Subcutaneous abdominal adipose tissue (tissue), 5 donors: ENCODE data around the gene ZNF597.

Experiments used
- H3K27ac ChIP-seq: one replicate; pipeline ENCODE4 v1.7.0; 2013; ENCODE audit warnings: low read depth, mild to moderate bottlenecking, inconsistent platforms, low read length, moderate library complexity
- H3K27me3 ChIP-seq, 5 donors: one replicate each; pipeline ENCODE4 v1.7.0; 2013; ENCODE audit warnings: low read length in 5 of 5, inconsistent platforms in 1 of 5; ENCODE audit not compliant: control insufficient read depth in 5 of 5, insufficient read depth in 4 of 5
- H3K36me3 ChIP-seq, 5 donors: one replicate each; pipeline ENCODE4 v1.7.0; 2013; ENCODE audit warnings: low read length in 5 of 5; ENCODE audit not compliant: control insufficient read depth in 5 of 5, insufficient read depth in 5 of 5
- H3K4me1 ChIP-seq, 5 donors: one replicate each; pipeline ENCODE4 v1.7.0; 2013; ENCODE audit warnings: low read length in 5 of 5, mild to moderate bottlenecking in 3 of 5, moderate library complexity in 1 of 5; ENCODE audit not compliant: control insufficient read depth in 5 of 5, insufficient read depth in 5 of 5
- H3K4me3 ChIP-seq, 5 donors: one replicate each; pipeline ENCODE4 v1.7.0; 2013; ENCODE audit warnings: low read length in 5 of 5, low read depth in 1 of 5
- H3K9ac ChIP-seq, 5 donors: one replicate each; pipeline ENCODE4 v1.7.0; 2013; ENCODE audit warnings: low read length in 5 of 5, mild to moderate bottlenecking in 4 of 5, moderate library complexity in 3 of 5
- H3K9me3 ChIP-seq, 5 donors: one replicate each; pipeline ENCODE4 v1.7.0; 2013; ENCODE audit warnings: low read length in 5 of 5; ENCODE audit not compliant: control insufficient read depth in 5 of 5
- donor health status: healthy.
- donor health status: healthy.
- donor health status: healthy.
- donor health status: healthy.
- donor health status: healthy.

ZNF597 gene

GRCh38 chr16:3465911-3466584, 22.7 kb upstream of the ZNF597 start:
- H3K27me3 ChIP-seq, result no peaks in the 10 kb centered on the region
- H3K4me1 ChIP-seq, result peaks cover 0 to 30% (median 18%) of the 10 kb centered on the region in 5 donors
- peaks cover 0 to 26% (median 22%) of the 10 kb centered on the region in 5 donors for H3K36me3 ChIP-seq
- no peak overlapping the region for H3K9ac ChIP-seq
- no peaks in the 10 kb centered on the region for H3K9me3 ChIP-seq
- no peak overlapping the region for H3K27ac ChIP-seq
- no peak overlapping the region for H3K4me3 ChIP-seq

GRCh38 chr16:3465301-3465700, 22.0 kb upstream of the ZNF597 start:
- H3K4me3 ChIP-seq, result no peak overlapping the region
- H3K36me3 ChIP-seq, result peaks cover 0 to 25% (median 19%) of the 10 kb centered on the region in 5 donors
- peaks cover 0 to 36% (median 25%) of the 10 kb centered on the region in 5 donors for H3K4me1 ChIP-seq
- no peaks in the 10 kb centered on the region for H3K9me3 ChIP-seq
- peak overlapping the region in 1 of 5 donors; percentile 41 for H3K9ac ChIP-seq
- no peak overlapping the region for H3K27ac ChIP-seq
- no peaks in the 10 kb centered on the region for H3K27me3 ChIP-seq

DNA sequence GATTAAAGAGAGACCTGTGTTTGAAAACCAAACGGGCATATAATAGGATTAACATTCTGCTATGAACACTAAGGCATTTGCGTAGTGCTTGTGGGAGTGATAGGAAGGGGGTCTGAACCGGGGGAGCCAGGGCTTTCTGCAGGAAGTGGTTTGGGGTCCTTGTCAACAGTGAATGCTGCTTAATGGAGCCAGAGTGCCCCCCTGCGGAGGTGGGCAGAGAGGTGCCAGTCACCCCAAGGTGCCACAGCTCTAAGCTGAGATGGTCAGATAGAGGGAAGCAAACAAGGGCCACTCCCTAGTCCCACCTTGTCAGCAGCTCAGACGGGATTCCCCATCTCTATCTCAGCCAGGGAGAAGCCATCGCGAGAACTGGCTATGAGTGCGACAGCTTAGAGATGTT, 17.8 kb upstream of the ZNF597 start:
- Histone ChIP-seq H3K4me1 (peaks cover 5 to 55% (median 47%) of the 10 kb centered on the region in 5 donors), H3K27ac (no peak overlapping the region), H3K4me3 (no peak overlapping the region), H3K36me3 (peaks cover 0 to 10% (median 6%) of the 10 kb centered on the region in 5 donors), H3K9me3 (no peaks in the 10 kb centered on the region), H3K27me3 (no peaks in the 10 kb centered on the region), H3K9ac (no peak overlapping the region)

DNA sequence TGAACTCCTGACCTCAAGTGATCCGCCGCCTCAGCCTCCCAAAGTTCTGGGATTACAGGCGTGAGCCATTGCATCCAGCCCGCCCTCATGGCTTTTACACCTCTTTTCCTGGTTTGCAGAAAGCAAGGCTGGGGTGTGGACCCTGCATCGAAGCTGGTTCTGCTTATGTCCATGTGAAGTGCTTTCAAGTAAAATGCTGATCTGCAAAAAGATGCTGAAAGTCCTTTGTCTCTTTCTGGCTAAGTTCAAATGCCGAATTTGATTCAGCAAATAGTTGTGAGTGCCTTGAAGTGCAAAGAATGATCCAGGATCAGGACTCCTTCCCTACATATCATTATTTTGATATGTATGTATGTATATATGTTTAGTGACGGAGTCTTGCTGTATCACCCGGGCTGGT, 17.3 kb upstream of the ZNF597 start:
- no peak overlapping the region for H3K4me3 ChIP-seq
- H3K27me3 ChIP-seq, result no peaks in the 10 kb centered on the region
- H3K36me3 ChIP-seq, result peaks cover 0 to 4% (median 0%) of the 10 kb centered on the region in 5 donors
- no peak overlapping the region for H3K27ac ChIP-seq
- H3K9ac ChIP-seq, result no peak overlapping the region
- H3K9me3 ChIP-seq, result no peaks in the 10 kb centered on the region
- H3K4me1 ChIP-seq, result peaks cover 5 to 59% (median 47%) of the 10 kb centered on the region in 5 donors

GRCh38 chr16:3460121-3460520, 16.8 kb upstream of the ZNF597 start:
- Histone ChIP-seq H3K9me3 (no peaks in the 10 kb centered on the region), H3K27ac (no peak overlapping the region), H3K27me3 (no peaks in the 10 kb centered on the region), H3K36me3 (no peaks in the 10 kb centered on the region), H3K9ac (peak overlapping the region in 3 of 5 donors; percentile 4 to 98 (median 31)), H3K4me1 (peaks cover 5 to 59% (median 47%) of the 10 kb centered on the region in 5 donors), H3K4me3 (no peak overlapping the region)

DNA sequence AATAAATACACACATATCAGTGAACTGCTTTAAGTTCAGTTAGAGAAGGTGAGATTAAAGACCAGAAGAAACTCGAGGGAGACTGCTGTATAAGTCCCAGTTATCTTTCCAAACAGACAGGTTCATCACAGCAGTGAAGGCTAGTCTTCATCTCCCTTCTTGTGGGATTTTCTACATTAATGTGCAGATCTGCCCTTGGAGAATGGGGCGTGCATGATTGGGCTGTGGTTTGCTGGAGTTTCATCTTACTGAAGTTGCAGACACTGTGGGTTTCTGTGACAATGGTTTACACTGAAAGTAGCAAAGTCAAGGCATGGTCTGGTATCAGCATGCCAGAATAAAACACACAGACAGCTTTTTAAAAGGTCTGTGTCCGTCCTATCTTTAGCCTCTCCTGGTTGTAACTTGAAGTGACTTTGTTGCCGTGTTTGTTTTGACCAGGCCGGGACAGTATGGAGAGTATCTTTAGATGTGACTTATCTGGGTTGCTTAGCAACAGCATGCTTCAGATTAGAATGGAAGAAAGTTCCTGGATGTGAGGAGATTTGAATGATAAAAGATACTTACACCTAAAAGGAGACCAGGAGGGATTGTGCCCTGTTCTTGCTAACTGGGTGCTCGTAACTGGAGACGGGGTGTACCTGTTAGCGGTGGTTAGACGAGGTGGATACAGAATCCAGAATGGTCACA, 16.2 kb upstream of the ZNF597 start:
- Histone ChIP-seq H3K27ac (peak overlapping the region; percentile 86), H3K4me1 (peaks cover 5 to 57% (median 44%) of the 10 kb centered on the region in 5 donors), H3K36me3 (no peaks in the 10 kb centered on the region), H3K4me3 (peak overlapping the region in 4 of 5 donors; percentile 67 to 96 (median 88)), H3K9me3 (no peaks in the 10 kb centered on the region), H3K9ac (peak overlapping the region; percentile 31 to 99 (median 91)), H3K27me3 (no peaks in the 10 kb centered on the region)

DNA sequence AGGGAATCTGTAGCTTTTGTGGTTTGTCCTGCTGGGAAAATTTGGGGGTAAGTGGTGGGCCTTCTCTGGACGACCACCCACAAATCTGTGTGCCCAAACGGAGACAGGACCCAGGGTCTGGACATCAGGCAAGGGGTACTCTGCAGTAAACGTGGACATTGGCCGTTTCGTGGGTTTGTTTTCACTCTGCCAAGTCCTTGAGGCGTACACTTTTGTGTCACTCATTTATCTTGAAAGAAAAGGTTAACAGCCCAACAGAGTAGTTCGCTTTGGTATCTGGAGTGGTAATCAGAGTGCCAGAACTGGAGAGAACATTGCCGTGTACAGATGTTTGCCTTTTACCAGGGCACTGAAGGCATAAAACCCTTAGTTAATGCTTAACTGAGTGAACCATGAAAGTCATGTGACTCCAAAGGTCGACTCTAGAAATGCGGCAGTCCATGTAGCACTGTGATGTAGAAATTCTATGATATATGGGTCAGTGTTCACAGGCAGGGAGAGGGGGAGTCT, 15.6 kb upstream of the ZNF597 start:
- H3K4me3 ChIP-seq, result peak overlapping the region; percentile 66 to 96 (median 83)
- H3K27me3 ChIP-seq, result no peaks in the 10 kb centered on the region
- H3K36me3 ChIP-seq, result no peaks in the 10 kb centered on the region
- H3K4me1 ChIP-seq, result peaks cover 5 to 52% (median 39%) of the 10 kb centered on the region in 5 donors
- no peaks in the 10 kb centered on the region for H3K9me3 ChIP-seq
- peak overlapping the region; percentile 77 to 99 (median 95) for H3K9ac ChIP-seq
- peak overlapping the region; percentile 86 for H3K27ac ChIP-seq

GRCh38 chr16:3458278-3458851, 15.1 kb upstream of the ZNF597 start:
- H3K9ac ChIP-seq, result peak overlapping the region; percentile 77 to 99 (median 95)
- peaks cover 5 to 52% (median 39%) of the 10 kb centered on the region in 5 donors for H3K4me1 ChIP-seq
- H3K9me3 ChIP-seq, result no peaks in the 10 kb centered on the region
- H3K27ac ChIP-seq, result peak overlapping the region; percentile 86
- H3K4me3 ChIP-seq, result peak overlapping the region; percentile 66 to 96 (median 83)
- H3K27me3 ChIP-seq, result no peaks in the 10 kb centered on the region
- no peaks in the 10 kb centered on the region for H3K36me3 ChIP-seq

- Histone ChIP-seq H3K36me3 (no peaks in the 10 kb centered on the region), H3K27ac (peak overlapping the region; percentile 86), H3K27me3 (no peaks in the 10 kb centered on the region), H3K4me3 (peak overlapping the region; percentile 64 to 96 (median 83)), H3K9me3 (no peaks in the 10 kb centered on the region), H3K9ac (peak overlapping the region; percentile 44 to 96 (median 90)), H3K4me1 (peaks cover 5 to 52% (median 39%) of the 10 kb centered on the region in 5 donors)
Measured at GRCh38 chr16:3457434-3458252, 14.3 kb upstream of the ZNF597 start.
